ENCODE results near the gene LCN10. TPM values are rescaled to one million over a fixed set of nuclear protein-coding genes. Genes with fewer than 3 reads are reported as not detected.
"Not testable (repeated sequence)": the region's sequence is repeated elsewhere in the genome, so short reads cannot be mapped to it uniquely, and the experiment has no call there.

The LCN10 gene
- total RNA-seq = 1.2 and 1.7 TPM in 2 replicates

DNA sequence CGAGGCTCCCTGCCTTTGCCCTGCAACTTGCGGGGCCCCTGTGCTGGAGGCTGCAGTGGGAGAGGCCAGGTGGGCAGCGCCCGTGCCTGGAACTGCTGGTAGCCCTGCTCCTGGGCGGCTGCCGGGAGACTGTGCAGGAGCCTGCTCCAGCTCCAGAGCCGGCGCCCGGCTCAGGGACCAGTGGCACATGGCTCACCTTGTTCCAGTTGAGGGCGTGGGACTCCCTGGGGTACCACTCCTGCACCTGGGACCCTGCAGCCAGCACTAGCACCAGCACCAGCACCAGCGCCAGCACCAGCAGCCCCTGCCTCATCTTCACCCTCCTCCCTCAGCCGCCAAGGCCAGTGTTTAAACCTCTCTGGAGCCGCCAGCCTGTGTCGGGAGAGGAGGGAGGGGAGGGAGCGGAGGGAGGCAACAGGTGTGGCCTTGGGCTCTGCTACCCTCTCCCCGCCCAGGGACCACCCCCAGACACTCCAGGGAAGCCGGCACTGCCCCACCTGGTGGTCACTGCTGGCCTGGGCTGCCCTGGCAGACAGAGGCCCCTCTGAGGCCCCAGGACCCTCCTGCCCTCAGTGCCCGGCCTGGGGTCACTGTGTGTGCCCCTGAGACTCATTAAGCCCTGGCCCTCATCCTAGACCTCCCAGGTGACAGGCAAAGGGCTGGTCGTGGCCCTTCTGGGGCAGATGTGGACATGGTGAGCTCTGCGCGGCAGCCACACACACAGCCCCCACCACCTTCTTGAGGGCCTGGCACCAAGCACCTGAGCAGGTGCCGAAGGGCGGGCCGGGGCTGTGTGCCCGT lies at the start of gene LCN10:
Gene LCN10 (minus strand): TSS at position 350 of the 801 bp plus-strand sequence. CDS start 37 bp downstream, at position 313.
- H3K9me3 Mint-ChIP-seq = no peaks in the 10 kb centered on the region
- intact Hi-C loops (cut with micrococcal nuclease) = no loop called here
- peaks cover 7% of the 10 kb centered on the region for H3K4me1 Mint-ChIP-seq (ENCODE audit: low read depth)
- no peak within 1 kb of the TSS for H3K4me3 Mint-ChIP-seq (ENCODE audit: low read depth)
- DNase-seq (ENCODE audit: low spot score) = no peak
- H3K27me3 Mint-ChIP-seq (ENCODE audit: low read depth) = no peaks in the 10 kb centered on the region
- H3K36me3 Mint-ChIP-seq (ENCODE audit: low read depth) = no peaks in the 10 kb centered on the region
- H3K27ac Mint-ChIP-seq = no peak within 1 kb of the TSS

DNA sequence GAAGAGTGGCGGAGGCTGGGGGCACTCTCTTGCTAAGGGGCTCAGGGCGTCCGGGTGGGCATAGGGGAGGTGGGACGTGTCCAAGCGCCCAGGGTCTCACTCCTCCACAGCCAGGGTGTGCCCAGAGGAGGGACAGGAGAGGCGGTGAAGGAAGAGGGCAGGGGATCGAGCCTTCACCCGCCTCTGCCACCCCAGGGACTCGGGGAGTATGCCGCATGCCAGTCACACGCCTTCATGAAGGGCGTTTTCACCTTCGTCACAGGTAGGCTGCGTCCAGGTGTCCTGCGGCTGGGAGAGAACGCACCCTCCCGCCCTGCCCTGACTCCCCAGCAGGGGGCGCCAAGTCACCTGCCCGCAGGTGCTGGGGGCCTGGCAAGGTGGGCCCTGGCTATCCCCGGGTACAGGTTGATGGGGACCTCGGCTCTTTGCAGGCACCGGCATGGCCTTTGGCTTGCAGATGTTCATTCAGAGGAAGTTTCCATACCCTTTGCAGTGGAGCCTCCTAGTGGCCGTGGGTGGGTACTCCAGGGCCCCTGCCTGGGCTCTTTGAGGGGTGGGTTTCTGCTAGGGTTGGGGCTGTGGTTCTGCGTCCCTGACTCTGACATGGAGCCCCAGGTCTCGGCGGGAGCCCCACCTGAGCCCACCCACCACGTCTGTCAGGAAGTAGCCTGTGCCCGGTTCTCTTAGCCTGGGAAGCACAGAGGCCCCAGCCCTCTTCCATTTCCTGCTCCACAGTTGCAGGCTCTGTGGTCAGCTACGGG lies 49.0 kb upstream of the LCN10 start:
- Mint-ChIP-seq H3K27me3 (ENCODE audit: low read depth) (peaks cover 9% of the 10 kb centered on the region), H3K9me3 (no peaks in the 10 kb centered on the region), H3K36me3 (ENCODE audit: low read depth) (peaks cover 9% of the 10 kb centered on the region), H3K4me3 (ENCODE audit: low read depth) (peak overlapping the region; percentile 80), H3K4me1 (ENCODE audit: low read depth) (peaks cover 23% of the 10 kb centered on the region), H3K27ac (peak overlapping the region; percentile 80)
- intact Hi-C loops (cut with micrococcal nuclease) = loop anchor here (1.0 to 2.0 kb wide), 3 partner anchors 9 to 201 kb away; partner anchors contain the start of genes PAXX and PHPT1
- peak; percentile 60 for DNase-seq (ENCODE audit: low spot score)

- Mint-ChIP-seq H3K27ac (peak within 1 kb of the TSS; percentile 80), H3K4me1 (ENCODE audit: low read depth) (peaks cover 23% of the 10 kb centered on the region), H3K27me3 (ENCODE audit: low read depth) (peaks cover 6% of the 10 kb centered on the region), H3K4me3 (ENCODE audit: low read depth) (peak within 1 kb of the TSS; percentile 80), H3K9me3 (no peaks in the 10 kb centered on the region), H3K36me3 (ENCODE audit: low read depth) (peaks cover 9% of the 10 kb centered on the region)
- DNase-seq (ENCODE audit: low spot score) = peak; percentile 100
- intact Hi-C loops (cut with micrococcal nuclease) = loop anchor here (1.0 to 2.0 kb wide), 3 partner anchors 9 to 201 kb away; partner anchors contain the start of genes PAXX and PHPT1
Observed at GRCh38 chr9:136790640-136791515, 48.1 kb upstream of the LCN10 start, which contains the start of gene TMEM141. Gene TMEM141, plus strand, starts transcription at chr9:136791344. Its CDS starts 27 bp downstream, at chr9:136791371.

DNA sequence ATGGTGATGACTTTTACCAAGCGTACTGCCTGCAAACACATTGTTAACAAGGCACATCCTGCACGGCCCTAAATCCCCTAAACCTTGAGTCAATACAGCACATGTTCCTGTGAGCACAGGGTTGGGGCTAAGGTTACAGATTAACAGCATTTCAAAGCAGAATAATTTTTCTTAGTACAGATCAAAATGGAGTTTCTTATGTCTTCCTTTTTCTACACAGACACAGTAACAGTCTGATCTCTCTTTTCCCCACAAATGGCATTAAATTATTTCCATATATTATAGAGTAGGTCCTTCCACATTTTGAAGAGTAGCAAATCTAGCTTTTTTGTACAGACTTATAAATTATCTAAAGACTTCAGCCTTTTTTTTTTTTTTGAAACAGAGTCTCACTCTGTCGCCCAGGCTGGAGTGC lies 46.8 kb upstream of the LCN10 start:
- peaks cover 9% of the 10 kb centered on the region for H3K36me3 Mint-ChIP-seq (ENCODE audit: low read depth)
- no peak overlapping the region for H3K4me3 Mint-ChIP-seq (ENCODE audit: low read depth)
- H3K27ac Mint-ChIP-seq = no peak overlapping the region
- intact Hi-C loops (cut with micrococcal nuclease) = no loop called here
- H3K27me3 Mint-ChIP-seq (ENCODE audit: low read depth) = peaks cover 9% of the 10 kb centered on the region
- H3K4me1 Mint-ChIP-seq (ENCODE audit: low read depth) = peaks cover 29% of the 10 kb centered on the region
- no peak for DNase-seq (ENCODE audit: low spot score)
- no peaks in the 10 kb centered on the region for H3K9me3 Mint-ChIP-seq

DNA sequence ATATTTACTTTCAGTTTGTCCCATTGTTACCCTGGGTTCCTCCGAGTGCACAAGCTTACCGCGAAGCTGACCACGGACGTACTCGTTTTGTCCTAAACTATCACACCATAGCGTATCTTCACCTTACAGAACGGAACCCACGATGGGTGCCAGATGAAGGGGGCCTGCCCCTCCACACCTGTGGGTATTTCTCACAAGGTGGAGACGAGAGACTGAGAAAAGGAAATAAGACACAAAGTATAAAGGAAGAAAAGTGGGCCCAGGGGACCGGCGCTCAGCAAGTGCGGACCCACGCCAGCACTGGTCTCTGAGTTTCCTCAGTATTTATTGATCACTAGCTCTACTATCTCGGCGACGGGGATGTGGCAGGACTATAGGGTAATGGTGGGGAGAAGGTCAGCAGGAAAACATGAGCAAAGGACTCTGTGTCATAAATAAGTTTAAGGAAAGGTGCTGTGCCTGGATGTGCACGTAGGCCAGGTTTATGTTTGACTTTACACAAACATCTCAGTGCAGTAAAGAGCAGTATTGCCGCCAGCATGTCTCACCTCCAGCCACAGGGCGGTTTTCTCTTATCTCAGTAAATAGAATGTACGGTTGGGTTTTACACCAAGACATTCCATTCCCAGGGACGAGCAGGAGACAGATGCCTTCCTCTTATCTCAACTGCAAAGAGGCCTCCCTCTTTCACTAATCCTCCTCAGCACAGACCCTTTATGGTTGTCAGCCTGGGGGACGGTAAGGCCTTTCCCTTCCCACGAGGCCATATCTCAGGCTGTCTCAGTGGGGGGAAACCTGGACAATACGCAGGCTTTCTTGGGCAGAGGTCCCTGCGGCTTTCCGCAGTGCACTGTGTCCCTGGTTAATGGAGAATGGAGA lies 46.1 kb upstream of the LCN10 start:
- H3K27ac Mint-ChIP-seq; H3K4me3 Mint-ChIP-seq (ENCODE audit: low read depth); H3K9me3 Mint-ChIP-seq; H3K27me3 Mint-ChIP-seq (ENCODE audit: low read depth); H3K36me3 Mint-ChIP-seq (ENCODE audit: low read depth); DNase-seq (ENCODE audit: low spot score); intact Hi-C loops (cut with micrococcal nuclease): not testable (repeated sequence)
- H3K4me1 Mint-ChIP-seq (ENCODE audit: low read depth) = peaks cover 30% of the 10 kb centered on the region

GRCh38 chr9:136787690-136788400 lies 45.1 kb upstream of the LCN10 start:
- peaks cover 30% of the 10 kb centered on the region for H3K4me1 Mint-ChIP-seq (ENCODE audit: low read depth)
- H3K4me3 Mint-ChIP-seq (ENCODE audit: low read depth) = no peak overlapping the region
- H3K36me3 Mint-ChIP-seq (ENCODE audit: low read depth) = peaks cover 4% of the 10 kb centered on the region
- intact Hi-C loops (cut with micrococcal nuclease) = loop anchor here (1.0 kb wide), 1 partner anchor 247 kb away; no protein-coding TSS in a partner anchor
- peak; percentile 70 for DNase-seq (ENCODE audit: low spot score)
- H3K27me3 Mint-ChIP-seq (ENCODE audit: low read depth) = peaks cover 12% of the 10 kb centered on the region
- H3K27ac Mint-ChIP-seq = peak overlapping the region; percentile 21
- H3K9me3 Mint-ChIP-seq = no peaks in the 10 kb centered on the region

GRCh38 chr9:136786983-136787382 lies 44.2 kb upstream of the LCN10 start:
- H3K4me3 Mint-ChIP-seq (ENCODE audit: low read depth); H3K27ac Mint-ChIP-seq; H3K36me3 Mint-ChIP-seq (ENCODE audit: low read depth); DNase-seq (ENCODE audit: low spot score); H3K9me3 Mint-ChIP-seq: not testable (repeated sequence)
- intact Hi-C loops (cut with micrococcal nuclease) = loop anchor here (1.0 kb wide), 1 partner anchor 248 kb away; no protein-coding TSS in a partner anchor
- peaks cover 26% of the 10 kb centered on the region for H3K4me1 Mint-ChIP-seq (ENCODE audit: low read depth)
- H3K27me3 Mint-ChIP-seq (ENCODE audit: low read depth) = peaks cover 17% of the 10 kb centered on the region

GRCh38 chr9:136786451-136786850 lies 43.7 kb upstream of the LCN10 start:
- H3K36me3 Mint-ChIP-seq (ENCODE audit: low read depth) = no peaks in the 10 kb centered on the region
- peaks cover 24% of the 10 kb centered on the region for H3K4me1 Mint-ChIP-seq (ENCODE audit: low read depth)
- no peak overlapping the region for H3K27ac Mint-ChIP-seq
- H3K27me3 Mint-ChIP-seq (ENCODE audit: low read depth) = peaks cover 20% of the 10 kb centered on the region
- no peak overlapping the region for H3K4me3 Mint-ChIP-seq (ENCODE audit: low read depth)
- DNase-seq (ENCODE audit: low spot score) = no peak
- H3K9me3 Mint-ChIP-seq = no peaks in the 10 kb centered on the region
- intact Hi-C loops (cut with micrococcal nuclease) = no loop called here

GRCh38 chr9:136785565-136786355 lies 43.0 kb upstream of the LCN10 start:
- DNase-seq (ENCODE audit: low spot score); intact Hi-C loops (cut with micrococcal nuclease); H3K9me3 Mint-ChIP-seq; H3K4me3 Mint-ChIP-seq (ENCODE audit: low read depth); H3K27ac Mint-ChIP-seq; H3K36me3 Mint-ChIP-seq (ENCODE audit: low read depth): not testable (repeated sequence)
- H3K27me3 Mint-ChIP-seq (ENCODE audit: low read depth) = peaks cover 23% of the 10 kb centered on the region
- peaks cover 24% of the 10 kb centered on the region for H3K4me1 Mint-ChIP-seq (ENCODE audit: low read depth)

GRCh38 chr9:136784997-136785361 lies 42.2 kb upstream of the LCN10 start:
- H3K27ac Mint-ChIP-seq = no peak overlapping the region
- no peaks in the 10 kb centered on the region for H3K36me3 Mint-ChIP-seq (ENCODE audit: low read depth)
- H3K4me3 Mint-ChIP-seq (ENCODE audit: low read depth) = no peak overlapping the region
- intact Hi-C loops (cut with micrococcal nuclease) = no loop called here
- H3K27me3 Mint-ChIP-seq (ENCODE audit: low read depth) = peaks cover 27% of the 10 kb centered on the region
- no peaks in the 10 kb centered on the region for H3K9me3 Mint-ChIP-seq
- no peak for DNase-seq (ENCODE audit: low spot score)
- H3K4me1 Mint-ChIP-seq (ENCODE audit: low read depth) = peaks cover 21% of the 10 kb centered on the region
